Smooth muscle cell (in vitro differentiated cells): Measurements from ENCODE around the gene MMP15. TPM values are rescaled to one million over a fixed set of nuclear protein-coding genes. Genes with fewer than 3 reads are reported as not detected.
A peak's percentile ranks its signal among the peaks of the same experiment; 100 is the strongest.
"Not testable (repeated sequence)": the region's sequence is repeated elsewhere in the genome, so short reads cannot be mapped to it uniquely, and the experiment has no call there.

Experiments used
- DNase-seq: peaks from one replicate; lab custom pipeline; 2025; ENCODE audit not compliant: unreplicated experiment; lab: John Stamatoyannopoulos, UW
- H2AFZ ChIP-seq: fragments of 200-600 bp; sonication (generic); 2 replicates; pipeline ENCODE4 v1.6.0; 2016; ENCODE audit warnings: antibody characterized with exemption, low read depth, mild to moderate bottlenecking
- H3F3A ChIP-seq: fragments of 200-600 bp; sonication (generic); 2 replicates; pipeline ENCODE4 v1.6.0; 2017; ENCODE audit warnings: antibody characterized with exemption, low read depth
- H3K27ac ChIP-seq: fragments of 200-600 bp; sonication (generic); 2 replicates; pipeline ENCODE4 v1.5.1; 2016; ENCODE audit warnings: low read depth, mild to moderate bottlenecking
- H3K27me3 ChIP-seq: fragments of 200-600 bp; sonication (generic); 2 replicates; pipeline ENCODE4 v1.6.1; 2016; ENCODE audit warnings: low read depth, mild to moderate bottlenecking
- H3K36me3 ChIP-seq: fragments of 200-600 bp; sonication (generic); 2 replicates; pipeline ENCODE4 v1.5.1; 2016; ENCODE audit warnings: low read depth
- H3K4me1 ChIP-seq: fragments of 200-600 bp; sonication (generic); 2 replicates; pipeline ENCODE4 v1.5.1; 2016; ENCODE audit warnings: low read depth
- H3K4me2 ChIP-seq: fragments of 200-600 bp; sonication (generic); 2 replicates; pipeline ENCODE4 v1.6.0; 2016; ENCODE audit warnings: mild to moderate bottlenecking
- H3K4me3 ChIP-seq: fragments of 200-600 bp; sonication (generic); 2 replicates; pipeline ENCODE4 v1.5.1; 2016; ENCODE audit warnings: mild to moderate bottlenecking
- H3K79me2 ChIP-seq: fragments of 200-600 bp; sonication (generic); 2 replicates; pipeline ENCODE4 v1.6.0; 2016; ENCODE audit warnings: low read depth, mild to moderate bottlenecking
- H3K9ac ChIP-seq: fragments of 200-600 bp; sonication (generic); 2 replicates; pipeline ENCODE4 v1.6.0; 2016; ENCODE audit warnings: low read depth
- H3K9me3 ChIP-seq: fragments of 200-600 bp; sonication (generic); replicated peaks from 2 replicates; pipeline ENCODE4 v1.5.1; 2016; ENCODE audit warnings: low read depth
- H4K20me1 ChIP-seq: fragments of 200-600 bp; sonication (generic); 2 replicates; pipeline ENCODE4 v1.6.0; 2016; ENCODE audit warnings: low read depth
- CTCF ChIP-seq: fragments of 200-600 bp; sonication (generic); IDR thresholded peaks from 2 replicates; pipeline ENCODE4 v1.5.1; 2017; ENCODE audit warnings: borderline replicate concordance, mild to moderate bottlenecking, antibody characterized with exemption; ENCODE audit not compliant: insufficient read depth, poor library complexity, severe bottlenecking
- WGBS: methylation state at CpG from one replicate; pipeline ENCODE4 v1.1.7; 2016; ENCODE audit warnings: low lambda C conversion rate; 5-methylcytosine and 5-hydroxymethylcytosine counted together
- polyA plus RNA-seq: library from polyadenylated mRNA; unstranded; fragments of >200 nt; fragmentation: Nextera tagmentation; extraction: Ambion mirVana; gene quantifications from 2 replicates; pipeline ENCODE4 v1.2.1, GENCODE V29; 2016
- total RNA-seq: library from RNA; depleted of rRNA; stranded (reverse); fragments of >200 nt; gene quantifications from 2 replicates; pipeline ENCODE4 v1.2.3, GENCODE V29; 2014

Gene MMP15
- total RNA-seq (2.3 and 2.5 TPM in 2 replicates), polyA plus RNA-seq (4.2 and 5.2 TPM in 2 replicates)

DNA sequence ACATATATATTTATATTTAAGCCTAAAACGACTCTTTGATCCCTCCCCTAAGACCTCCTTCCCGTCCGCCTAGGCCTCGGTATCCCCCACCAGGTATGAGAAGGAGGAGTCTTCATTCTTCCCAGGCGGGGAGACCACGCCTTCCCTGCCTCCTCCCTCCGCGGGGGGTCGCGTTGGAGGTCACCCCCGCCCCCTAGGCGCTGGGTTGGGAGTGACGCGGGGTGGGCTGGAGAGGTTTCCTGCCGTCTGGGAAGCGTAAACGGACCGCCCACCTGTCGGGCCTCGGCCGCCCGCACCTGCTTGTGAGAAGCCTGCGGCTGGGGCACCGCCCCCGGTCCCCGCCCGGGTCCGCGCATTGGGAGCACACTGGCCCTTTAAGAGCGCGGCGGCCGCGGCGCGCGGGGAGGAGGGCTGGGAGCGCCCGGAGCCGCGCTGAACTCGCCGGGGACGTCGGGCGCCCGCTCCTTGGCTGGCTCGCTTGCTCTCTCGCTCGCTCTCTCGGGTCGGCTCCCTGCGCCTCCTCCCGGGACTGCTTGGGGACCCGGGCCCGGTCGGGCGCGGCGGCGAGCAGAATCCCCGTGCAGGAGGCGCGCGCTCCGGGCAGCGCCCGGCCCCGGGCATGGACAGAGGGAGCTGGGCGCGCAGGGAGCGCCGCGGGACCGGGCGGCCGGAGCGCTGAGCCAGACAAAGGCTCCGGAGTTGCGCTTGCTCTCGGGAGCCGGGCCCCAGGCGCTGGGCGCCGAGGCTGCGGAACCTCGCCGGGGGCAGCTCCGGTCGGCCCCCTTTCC lies at the start of gene MMP15:
Gene MMP15 (plus strand): TSS at position 404 of the 788 bp plus-strand sequence. CDS start 597 bp downstream, outside the sequence.
- no peak for DNase-seq
- no peak within 1 kb of the TSS for H3K27ac ChIP-seq
- H2AFZ ChIP-seq: peak within 1 kb of the TSS; percentile 87
- H3K36me3 ChIP-seq: no peaks in the 10 kb centered on the region
- peak within 1 kb of the TSS; percentile 97 for H3K4me2 ChIP-seq
- H4K20me1 ChIP-seq: no peaks in the 10 kb centered on the region
- peaks cover 12% of the 10 kb centered on the region for H3K4me1 ChIP-seq
- H3K9me3 ChIP-seq: no peaks in the 10 kb centered on the region
- H3K4me3 ChIP-seq: peak within 1 kb of the TSS; percentile 86
- H3K27me3 ChIP-seq: peaks cover 8% of the 10 kb centered on the region
- H3K9ac ChIP-seq: no peak within 1 kb of the TSS
- under 1% methylated on average over 58 of the region's 90 CpGs for WGBS
- H3F3A ChIP-seq: no peaks in the 10 kb centered on the region
- no peak for TF ChIP-seq CTCF
- H3K79me2 ChIP-seq: no peaks in the 10 kb centered on the region

DNA sequence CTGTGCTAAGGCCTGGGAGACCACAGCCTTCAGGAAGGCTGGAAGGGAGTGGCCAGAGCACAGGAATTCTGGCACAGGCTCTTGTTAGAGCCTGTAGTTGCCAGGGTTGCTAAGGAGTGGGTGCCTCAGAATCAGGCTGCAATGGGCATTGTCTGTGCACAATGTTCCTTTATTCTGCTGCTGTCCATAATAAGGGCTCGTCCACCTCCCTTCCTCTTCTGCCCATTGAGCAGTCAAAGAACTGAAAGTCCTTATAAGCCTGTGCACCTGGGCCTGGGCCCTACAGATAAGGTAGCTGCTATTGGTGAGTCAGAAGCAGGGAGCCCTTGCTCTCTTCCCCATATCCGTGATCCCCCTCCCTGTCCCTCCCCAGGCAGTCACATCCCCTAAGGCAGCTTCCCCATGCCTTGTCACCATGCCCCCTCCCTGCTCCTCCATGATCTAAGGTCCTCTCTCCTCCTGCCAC lies 49.2 kb upstream of the MMP15 start:
- WGBS: 94% methylated on average over 2 of the region's 2 CpGs
- no peaks in the 10 kb centered on the region for H3K27me3 ChIP-seq
- no peak for DNase-seq
- H3K9ac ChIP-seq: no peak overlapping the region
- peaks cover 8% of the 10 kb centered on the region for H3K4me1 ChIP-seq
- no peaks in the 10 kb centered on the region for H3K9me3 ChIP-seq
- H3K27ac ChIP-seq: no peak overlapping the region
- no peaks in the 10 kb centered on the region for H3K36me3 ChIP-seq
- H3K4me2 ChIP-seq: no peak overlapping the region
- TF ChIP-seq CTCF: no peak
- H3K4me3 ChIP-seq: no peak overlapping the region
- H3K79me2 ChIP-seq: no peaks in the 10 kb centered on the region
- no peak overlapping the region for H2AFZ ChIP-seq
- no peaks in the 10 kb centered on the region for H4K20me1 ChIP-seq
- H3F3A ChIP-seq: no peaks in the 10 kb centered on the region

DNA sequence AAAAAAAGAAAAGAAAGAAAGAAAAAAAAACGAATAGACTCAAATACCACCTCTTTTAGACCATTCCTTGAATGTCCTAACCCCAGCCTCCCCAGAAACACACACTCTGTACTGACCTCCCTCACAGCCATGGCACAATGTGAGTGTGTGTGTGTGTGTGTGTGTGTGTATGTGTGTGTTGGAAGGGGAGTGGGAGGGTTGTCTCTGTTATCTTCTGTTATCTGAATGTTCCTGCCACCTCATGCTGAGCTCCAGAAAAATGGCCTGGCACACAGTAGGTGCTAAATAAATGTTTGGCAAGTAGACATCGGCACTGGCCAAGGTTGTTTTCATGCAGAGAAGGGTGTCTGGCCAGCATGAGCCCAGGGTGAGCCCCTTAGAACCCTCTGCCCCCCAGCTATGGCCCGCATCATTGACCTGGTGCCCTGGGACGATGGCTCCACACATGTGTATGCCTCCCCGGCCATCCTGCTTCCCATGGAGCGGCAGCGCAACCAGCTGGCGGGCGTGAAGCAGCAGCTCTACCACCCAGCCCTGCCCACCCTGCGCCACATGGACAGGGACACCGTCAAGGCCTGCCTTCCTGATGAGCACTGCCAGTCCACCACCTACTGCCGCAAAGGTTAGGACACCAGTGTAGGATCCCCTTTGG lies 48.0 kb upstream of the MMP15 start:
- Histone ChIP-seq H3K4me3 (no peak overlapping the region), H3K9ac (no peak overlapping the region), H3K4me1 (peaks cover 8% of the 10 kb centered on the region), H2AFZ (no peak overlapping the region), H3F3A (no peaks in the 10 kb centered on the region), H3K27ac (no peak overlapping the region), H3K79me2 (no peaks in the 10 kb centered on the region), H3K27me3 (no peaks in the 10 kb centered on the region), H3K36me3 (no peaks in the 10 kb centered on the region), H4K20me1 (no peaks in the 10 kb centered on the region), H3K9me3 (no peaks in the 10 kb centered on the region), H3K4me2 (no peak overlapping the region)
- no peak for TF ChIP-seq CTCF
- no peak for DNase-seq
- 83% methylated on average over 12 of the region's 12 CpGs for WGBS

GRCh38 chr16:57978070-57978465 lies 47.5 kb upstream of the MMP15 start:
- WGBS: 100% methylated on average over 2 of the region's 2 CpGs
- not testable (repeated sequence) for H3K9me3 ChIP-seq, H4K20me1 ChIP-seq, H3F3A ChIP-seq, H3K36me3 ChIP-seq, H2AFZ ChIP-seq, H3K4me3 ChIP-seq, H3K79me2 ChIP-seq, H3K4me2 ChIP-seq, H3K9ac ChIP-seq, H3K27me3 ChIP-seq, H3K4me1 ChIP-seq, DNase-seq, H3K27ac ChIP-seq
